ENCODE data around the gene ABCG1. TPM values are rescaled to one million over a fixed set of nuclear protein-coding genes. Genes with fewer than 3 reads are reported as not detected.

The ABCG1 gene
- total RNA-seq, 2 experiments from 2014 or later = 16.7 to 17.3 TPM

DNA sequence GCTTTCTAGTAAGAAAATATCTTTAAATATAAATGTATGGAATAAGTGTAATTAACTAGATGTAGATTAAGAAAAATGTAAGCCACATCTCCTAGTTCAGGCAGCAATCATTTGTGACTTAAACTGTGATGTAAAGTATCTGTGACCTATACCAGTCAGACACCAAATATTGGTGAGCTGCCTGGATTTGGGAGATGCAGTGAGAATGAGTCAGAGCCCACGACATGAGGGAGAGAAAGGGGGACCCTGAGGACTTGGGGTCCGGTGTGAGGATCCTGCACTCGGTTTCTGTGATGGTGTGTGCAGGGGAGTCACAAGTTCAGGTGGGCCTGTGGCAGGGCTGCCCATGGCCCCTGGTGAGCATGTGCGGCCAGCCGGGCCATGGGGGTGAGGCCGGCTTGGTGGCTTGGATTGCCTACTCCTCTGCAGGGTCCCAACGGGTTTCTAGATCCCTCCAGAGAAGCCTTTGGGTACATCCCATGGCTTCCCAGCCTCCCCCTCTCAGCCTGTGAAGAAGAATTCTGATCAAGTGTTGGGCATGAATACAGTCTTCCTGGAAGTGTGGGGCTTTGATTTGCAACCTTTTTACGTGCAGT lies 19.0 kb upstream of the ABCG1 start:
- TF ChIP-seq EZH2phosphoT487 (IDR thresholded peaks at IDR 0.05; ENCODE audit: borderline replicate concordance, low read depth, low read length) (no peak), CTCF (conservative IDR thresholded peaks at IDR 0.05; ENCODE audit: low read length) (no peak)
- Histone ChIP-seq H3K36me3 (ENCODE audit: insufficient read depth, low read length) (no peaks in the 10 kb centered on the region), H3K9me2 (ENCODE audit: insufficient read depth, low read length) (no peaks in the 10 kb centered on the region), H3K27ac (ENCODE audit: low read depth, low read length, poor library complexity, severe bottlenecking) (peak overlapping the region; percentile 61), H3K4me3 (ENCODE audit: low read depth, low read length, poor library complexity, severe bottlenecking) (no peak overlapping the region), H3K9me3 (ENCODE audit: low read length) (no peaks in the 10 kb centered on the region; the same call in 1 of the 2 replicates), H3K79me2 (ENCODE audit: insufficient read depth, low read depth, low read length) (no peaks in the 10 kb centered on the region), H3K4me2 (ENCODE audit: low read length) (peak overlapping the region; percentile 72), H3K4me1 (ENCODE audit: insufficient read depth, low read length, poor library complexity, severe bottlenecking) (peaks cover 60% of the 10 kb centered on the region), H4K20me1 (ENCODE audit: insufficient read depth, low read length) (no peaks in the 10 kb centered on the region), H2AFZ (ENCODE audit: low read length) (peak overlapping the region; percentile 73)
- ChIA-PET CTCF (ENCODE audit: unreplicated experiment) (interaction anchor here (1.6 kb wide), 1 partner anchor 11 kb away, joined by 8 read pairs; no protein-coding TSS in a partner anchor), POLR2A (interaction anchor here (1.3 to 2.9 kb wide), 3 partner anchors 11 to 33 kb away, joined by 3 to 26 read pairs (median 5); no protein-coding TSS in a partner anchor)
- intact Hi-C loops (cut with micrococcal nuclease; ENCODE audit: unreplicated experiment) = no loop called here
- BruUV-seq (replicated peaks) = no TSS peak
- DNase-seq (ENCODE audit: low spot score) = no peak

DNA sequence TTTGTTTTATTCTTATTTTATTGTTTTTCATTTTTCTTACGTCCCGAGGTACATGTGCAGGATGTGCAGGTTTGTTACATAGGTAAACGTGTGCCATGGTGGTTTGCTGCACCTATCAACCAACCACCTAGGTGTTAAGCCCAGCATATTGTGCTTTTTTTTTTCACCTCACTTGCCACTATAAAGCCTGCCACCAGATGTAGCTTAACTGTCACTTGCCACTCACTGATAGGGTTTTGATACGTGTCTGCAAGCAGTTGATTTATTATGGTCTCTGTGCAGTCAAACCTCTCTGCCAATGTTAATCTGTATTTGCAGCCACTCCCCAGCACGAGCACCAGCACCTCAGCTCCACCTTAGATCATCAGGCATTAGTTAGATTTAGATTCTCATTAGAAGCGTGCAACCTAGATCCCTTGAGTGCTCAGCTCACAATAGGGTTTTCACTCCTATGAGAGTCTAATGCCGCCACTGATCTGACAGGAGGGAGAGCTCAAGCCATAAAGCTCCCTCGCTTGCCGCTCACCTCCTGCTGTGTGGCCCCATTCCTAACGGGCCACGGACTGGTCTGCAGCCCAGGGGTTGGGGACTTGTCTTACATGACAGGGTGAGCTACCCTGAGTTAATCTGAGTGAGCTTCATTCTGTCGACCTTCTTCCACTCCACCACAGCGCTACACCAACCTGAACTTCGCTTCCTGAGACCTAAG lies 17.9 kb upstream of the ABCG1 start:
- DNase-seq (ENCODE audit: low spot score) = peak; percentile 28
- POLR2A ChIA-PET = interaction anchor here (1.1 to 2.0 kb wide), 4 partner anchors 10 to 32 kb away, joined by 3 to 11 read pairs (median 5); no protein-coding TSS in a partner anchor

More for the DNA sequence above, 17.9 kb upstream of the ABCG1 start:
- H3K4me3 ChIP-seq (ENCODE audit: low read depth, low read length, poor library complexity, severe bottlenecking) = no peak overlapping the region
- peak overlapping the region; percentile 28; the same call in 1 of the 2 replicates for H2AFZ ChIP-seq (ENCODE audit: low read length)
- H4K20me1 ChIP-seq (ENCODE audit: insufficient read depth, low read length) = no peaks in the 10 kb centered on the region
- no peaks in the 10 kb centered on the region for H3K9me2 ChIP-seq (ENCODE audit: insufficient read depth, low read length)
- BruUV-seq (replicated peaks) = no TSS peak
- H3K4me1 ChIP-seq (ENCODE audit: insufficient read depth, low read length, poor library complexity, severe bottlenecking) = peaks cover 50% of the 10 kb centered on the region
- CTCF ChIA-PET (ENCODE audit: unreplicated experiment) = interaction anchor here (1.6 kb wide), 1 partner anchor 12 kb away, joined by 8 read pairs; no protein-coding TSS in a partner anchor
- H3K4me2 ChIP-seq (ENCODE audit: low read length) = peak overlapping the region; percentile 58; the same call in 1 of the 2 replicates
- TF ChIP-seq CTCF (conservative IDR thresholded peaks at IDR 0.05; ENCODE audit: low read length) = no peak; the same call in 1 of the 2 replicates
- H3K9me3 ChIP-seq (ENCODE audit: low read length) = no peaks in the 10 kb centered on the region; the same call in 1 of the 2 replicates
- H3K27ac ChIP-seq (ENCODE audit: low read depth, low read length, poor library complexity, severe bottlenecking) = no peak overlapping the region
- intact Hi-C loops (cut with micrococcal nuclease; ENCODE audit: unreplicated experiment) = no loop called here
- no peaks in the 10 kb centered on the region for H3K79me2 ChIP-seq (ENCODE audit: insufficient read depth, low read depth, low read length)
- no peaks in the 10 kb centered on the region for H3K36me3 ChIP-seq (ENCODE audit: insufficient read depth, low read length)
